Psoas muscle (tissue), 8 donors: ENCODE measurements around the gene SDCBP2. TPM values are rescaled to one million over a fixed set of nuclear protein-coding genes. Genes with fewer than 3 reads are reported as not detected.
"Not testable (repeated sequence)": the region's sequence is repeated elsewhere in the genome, so short reads cannot be mapped to it uniquely, and the experiment has no call there.

Source experiments
- ATAC-seq, 4 donors: fragments of 200-7000 bp; cut with Tn5 transposase; one replicate each; pipeline ENCODE4 v1.9.1; 2020; ENCODE audit warnings: moderate library complexity in 3 of 4, mild to moderate bottlenecking in 2 of 4
- DNase-seq, 2 donors: peaks; one replicate each; pipeline ENCODE4 v3.0.0-alpha.2; 2020
- H3K27ac ChIP-seq: fragments of 200-600 bp; one replicate; pipeline ENCODE4 v1.8.0; 2022
- H3K27me3 ChIP-seq, 3 donors: fragments of 200-600 bp in 1 of 3; one replicate each; pipeline versions ENCODE4 v1.6.1 to v1.8.0; 2013 to 2022; ENCODE audit warnings: low read length in 2 of 3, mild to moderate bottlenecking in 2 of 3, moderate library complexity in 1 of 3; ENCODE audit not compliant: insufficient read depth in 3 of 3
- H3K36me3 ChIP-seq, 2 donors: fragments of 200-600 bp in 1 of 2; one replicate each; pipeline versions ENCODE4 v1.6.1 to v1.8.0; 2013 to 2022; ENCODE audit warnings: low read depth in 1 of 2, mild to moderate bottlenecking in 1 of 2, moderate library complexity in 1 of 2; ENCODE audit not compliant: insufficient read depth in 1 of 2
- H3K4me1 ChIP-seq: fragments of 200-600 bp; one replicate; pipeline ENCODE4 v1.8.0; 2022
- H3K4me3 ChIP-seq: fragments of 200-600 bp; one replicate; pipeline ENCODE4 v1.8.0; 2022; ENCODE audit warnings: mild to moderate bottlenecking
- H3K9me3 ChIP-seq: fragments of 200-600 bp; one replicate; pipeline ENCODE4 v1.8.0; 2022
- CTCF ChIP-seq: fragments of 200-600 bp; IDR thresholded peaks from one replicate; pipeline ENCODE4 v1.8.0; 2022; ENCODE audit warnings: antibody characterized with exemption
- WGBS, 3 donors: extraction: QIAGEN DNeasy Blood & Tissue Kit; methylation state at CpG; one replicate each; pipeline versions ENCODE4 v1.1.6 to v1.1.7; 2013; 5-methylcytosine and 5-hydroxymethylcytosine counted together
- intact Hi-C, 2 donors: fragments of 100-400 bp; cut with DNase I; formaldehyde crosslinking; loops; one replicate each; pipeline versions ENCODE4 v1.11.0 to v1.14.2; 2022
- polyA plus RNA-seq, 3 donors: library from polyadenylated mRNA; stranded (reverse); fragments of 200-250 nt; gene quantifications; one replicate each; pipeline ENCODE4 v1.2.3, GENCODE V29; 2013
- total RNA-seq, 4 donors: library from RNA; stranded (reverse); fragmentation: NEBNext Ultra II Directional in 2 of 4; extraction: Animal tissue kit (Norgen Biotek cat#: 25700) in 2 of 4; gene quantifications; one replicate each; pipeline versions ENCODE4 v1.2.1 to v1.2.4, GENCODE V29; 2021 to 2023
- donor health status: healthy with polysubstance abuse.
- donor health status: DM: no; HTN: no; CAD: no; lungs with moderate emphysema.
- donor health status: Bipolar disorder and iron deficiency.
- donor health status: healthy.
- donor health status: DM: yes; HTN: yes; CAD: no.
- donor health status: DM: no; HTN: no; CAD: no.
- donor health status: DM: no; HTN: no; CAD: no.
- donor health status: DM: yes; HTN: yes; CAD: no.

Gene SDCBP2
- total and polyA plus RNA-seq, 7 donors: 1.6 to 10.5 (median 2.0) TPM

GRCh38 chr20:1345030-1345755 is 16.3 kb upstream of the SDCBP2 start:
- Histone ChIP-seq H3K36me3 (no peaks in the 10 kb centered on the region), H3K4me3 (no peak overlapping the region), H3K4me1 (peaks cover 5% of the 10 kb centered on the region), H3K27ac (no peak overlapping the region), H3K27me3 (no peaks in the 10 kb centered on the region), H3K9me3 (no peaks in the 10 kb centered on the region)
- peak in 1 of 4 donors; percentile 30 for ATAC-seq
- intact Hi-C loops: no loop called here
- no peak for TF ChIP-seq CTCF
- 86 to 97% (median 93%) methylated on average over 4 of the region's 4 CpGs for WGBS, 3 donors
- no peak for DNase-seq

- intact Hi-C loops, DNase-seq: not testable (repeated sequence)
- WGBS, 3 donors: 85 to 88% (median 87%) methylated on average over 8 of the region's 8 CpGs
Observed at GRCh38 chr20:1343446-1344124, 14.6 kb upstream of the SDCBP2 start.

GRCh38 chr20:1341561-1342265 is 12.8 kb upstream of the SDCBP2 start:
- H3K9me3 ChIP-seq: no peaks in the 10 kb centered on the region
- intact Hi-C loops: no loop called here
- no peaks in the 10 kb centered on the region for H3K36me3 ChIP-seq
- DNase-seq: no peak
- H3K4me3 ChIP-seq: no peak overlapping the region
- no peak for ATAC-seq
- H3K4me1 ChIP-seq: peaks cover 19% of the 10 kb centered on the region
- WGBS, 3 donors: 67 to 79% (median 68%) methylated on average over 5 of the region's 5 CpGs
- TF ChIP-seq CTCF: no peak
- H3K27me3 ChIP-seq: no peaks in the 10 kb centered on the region
- H3K27ac ChIP-seq: no peak overlapping the region

More at GRCh38 chr20:1343446-1344124, 14.6 kb upstream of the SDCBP2 start:
- not testable (repeated sequence) for H3K4me3 ChIP-seq, H3K4me1 ChIP-seq, H3K27me3 ChIP-seq, ATAC-seq, H3K27ac ChIP-seq, H3K9me3 ChIP-seq, H3K36me3 ChIP-seq

GRCh38 chr20:1338801-1339200 is 9.9 kb upstream of the SDCBP2 start:
- no peaks in the 10 kb centered on the region for H3K9me3 ChIP-seq
- no peak overlapping the region for H3K4me3 ChIP-seq
- H3K27me3 ChIP-seq: no peaks in the 10 kb centered on the region
- no peaks in the 10 kb centered on the region for H3K36me3 ChIP-seq
- DNase-seq: no peak
- intact Hi-C loops: loop anchor here (5.0 kb wide), 1 partner anchor 34 kb away; no protein-coding TSS in a partner anchor
- TF ChIP-seq CTCF: no peak
- no peak for ATAC-seq
- H3K27ac ChIP-seq: no peak overlapping the region
- WGBS, 3 donors: 71 to 84% (median 77%) methylated on average over 4 of the region's 4 CpGs
- H3K4me1 ChIP-seq: peaks cover 21% of the 10 kb centered on the region

GRCh38 chr20:1338096-1338495 is 9.2 kb upstream of the SDCBP2 start:
- peaks cover 21% of the 10 kb centered on the region for H3K4me1 ChIP-seq
- no peaks in the 10 kb centered on the region for H3K9me3 ChIP-seq
- peak overlapping the region; percentile 5 for H3K27ac ChIP-seq
- 95 to 100% (median 96%) methylated on average over 5 of the region's 5 CpGs for WGBS, 3 donors
- no peaks in the 10 kb centered on the region for H3K36me3 ChIP-seq
- intact Hi-C loops: loop anchor here (5.0 kb wide), 1 partner anchor 34 kb away; no protein-coding TSS in a partner anchor
- DNase-seq (no peak), ATAC-seq (no peak)
- no peak overlapping the region for H3K4me3 ChIP-seq
- no peak for TF ChIP-seq CTCF
- H3K27me3 ChIP-seq: no peaks in the 10 kb centered on the region
